Neural progenitor cell (in vitro differentiated cells): ENCODE data around the gene CFAP20.

Experiments used
- EZH2 ChIP-seq: fragments of 200-600 bp; sonication (generic); IDR thresholded peaks from 2 replicates; pipeline ENCODE4 v1.6.1; 2017; ENCODE audit warnings: antibody characterized with exemption, mild to moderate bottlenecking, moderate library complexity
- EZH2phosphoT487 ChIP-seq: fragments of 200-600 bp; sonication (generic); IDR thresholded peaks from 2 replicates; pipeline ENCODE4 v1.6.1; 2017; ENCODE audit warnings: antibody characterized with exemption
- TF ChIP-seq, protein P1 (sequence below): fragments of 200-600 bp; sonication (generic); IDR thresholded peaks from 2 replicates; pipeline ENCODE4 v1.5.1; 2017; ENCODE audit warnings: antibody characterized with exemption, mild to moderate bottlenecking

- TF ChIP-seq, protein P1, sequence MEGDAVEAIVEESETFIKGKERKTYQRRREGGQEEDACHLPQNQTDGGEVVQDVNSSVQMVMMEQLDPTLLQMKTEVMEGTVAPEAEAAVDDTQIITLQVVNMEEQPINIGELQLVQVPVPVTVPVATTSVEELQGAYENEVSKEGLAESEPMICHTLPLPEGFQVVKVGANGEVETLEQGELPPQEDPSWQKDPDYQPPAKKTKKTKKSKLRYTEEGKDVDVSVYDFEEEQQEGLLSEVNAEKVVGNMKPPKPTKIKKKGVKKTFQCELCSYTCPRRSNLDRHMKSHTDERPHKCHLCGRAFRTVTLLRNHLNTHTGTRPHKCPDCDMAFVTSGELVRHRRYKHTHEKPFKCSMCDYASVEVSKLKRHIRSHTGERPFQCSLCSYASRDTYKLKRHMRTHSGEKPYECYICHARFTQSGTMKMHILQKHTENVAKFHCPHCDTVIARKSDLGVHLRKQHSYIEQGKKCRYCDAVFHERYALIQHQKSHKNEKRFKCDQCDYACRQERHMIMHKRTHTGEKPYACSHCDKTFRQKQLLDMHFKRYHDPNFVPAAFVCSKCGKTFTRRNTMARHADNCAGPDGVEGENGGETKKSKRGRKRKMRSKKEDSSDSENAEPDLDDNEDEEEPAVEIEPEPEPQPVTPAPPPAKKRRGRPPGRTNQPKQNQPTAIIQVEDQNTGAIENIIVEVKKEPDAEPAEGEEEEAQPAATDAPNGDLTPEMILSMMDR: no peak
- no peak for TF ChIP-seq EZH2phosphoT487
- no peak for TF ChIP-seq EZH2
These were observed 18.4 kb downstream of the CFAP20 start for GRCh38 chr16:58110571-58111301.
